ENCODE results near the gene NLGN3.

Gene NLGN3

GRCh38 chrX:71144651-71145050 lies at the start of gene NLGN3:
TSS of gene NLGN3 (plus strand) at chrX:71144841. CDS start at chrX:71147750, 2,909 bp downstream.
- no peaks in the 10 kb centered on the region for H3K9me3 ChIP-seq (ENCODE audit: low read length)
- H3K4me3 ChIP-seq (ENCODE audit: low read depth in 1 of 2, low read length in 2 of 2) = peak within 1 kb of the TSS in 1 of 2 donors; percentile 2
- peaks cover 0 to 23% of the 10 kb centered on the region in 2 donors for H3K27me3 ChIP-seq (ENCODE audit: control insufficient read depth in 1 of 2, insufficient read depth in 2 of 2, low read length in 2 of 2)
- peaks cover 13% of the 10 kb centered on the region for H3K4me1 ChIP-seq (ENCODE audit: insufficient read depth, low read length)
- H3K9ac ChIP-seq (ENCODE audit: low read length) = no peak within 1 kb of the TSS
- H3K27ac ChIP-seq (ENCODE audit: low read depth, low read length) = no peak within 1 kb of the TSS
- H3K36me3 ChIP-seq (ENCODE audit: insufficient read depth, low read length) = peaks cover 3% of the 10 kb centered on the region

- H3K9ac ChIP-seq (ENCODE audit: low read length) = no peak overlapping the region
- no peaks in the 10 kb centered on the region for H3K36me3 ChIP-seq (ENCODE audit: insufficient read depth, low read length)
- peaks cover 0 to 5% of the 10 kb centered on the region in 2 donors for H3K27me3 ChIP-seq (ENCODE audit: control insufficient read depth in 1 of 2, insufficient read depth in 2 of 2, low read length in 2 of 2)
- no peak overlapping the region for H3K27ac ChIP-seq (ENCODE audit: low read depth, low read length)
- peaks cover 12% of the 10 kb centered on the region for H3K4me1 ChIP-seq (ENCODE audit: insufficient read depth, low read length)
- no peaks in the 10 kb centered on the region for H3K9me3 ChIP-seq (ENCODE audit: low read length)
- peak overlapping the region; percentile 33 to 56 for H3K4me3 ChIP-seq (ENCODE audit: low read depth in 1 of 2, low read length in 2 of 2)
These were observed 49.6 kb upstream of the NLGN3 start for GRCh38 chrX:71095033-71095432.

DNA sequence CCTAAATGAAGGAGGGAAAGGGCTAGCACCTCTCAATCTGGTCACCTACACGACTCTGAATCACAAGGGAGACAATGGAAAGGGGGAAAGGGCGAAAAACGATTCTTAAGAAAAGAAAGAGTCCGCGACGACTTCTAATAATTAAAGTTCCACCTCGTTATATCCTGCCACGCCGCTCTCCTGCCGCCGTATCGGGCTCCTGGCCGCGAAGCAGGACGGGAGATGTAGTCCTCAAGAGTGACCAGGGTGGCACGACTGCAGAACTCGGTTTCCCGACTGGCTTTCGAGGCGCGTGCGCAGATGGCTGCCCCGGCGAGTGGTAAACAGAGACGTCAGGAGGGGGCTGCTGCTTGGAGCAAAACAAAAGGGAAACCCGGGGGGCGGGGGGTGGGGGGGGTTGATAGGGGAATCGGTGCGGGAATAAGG lies 49.1 kb upstream of the NLGN3 start, which contains the start of gene FOXO4:
FOXO4 (plus strand) TSS at position 297 of the 426 bp plus-strand sequence. CDS start 678 bp downstream, outside the sequence.
- peak within 1 kb of the TSS; percentile 56 for H3K27ac ChIP-seq (ENCODE audit: low read depth, low read length)
- H3K27me3 ChIP-seq (ENCODE audit: control insufficient read depth in 1 of 2, insufficient read depth in 2 of 2, low read length in 2 of 2) = peaks cover under 1 to 5% of the 10 kb centered on the region in 2 donors
- H3K4me3 ChIP-seq (ENCODE audit: low read depth in 1 of 2, low read length in 2 of 2) = peak within 1 kb of the TSS; percentile 53 to 96
- no peaks in the 10 kb centered on the region for H3K36me3 ChIP-seq (ENCODE audit: insufficient read depth, low read length)
- H3K9ac ChIP-seq (ENCODE audit: low read length) = peak within 1 kb of the TSS; percentile 53
- peaks cover 12% of the 10 kb centered on the region for H3K4me1 ChIP-seq (ENCODE audit: insufficient read depth, low read length)
- no peaks in the 10 kb centered on the region for H3K9me3 ChIP-seq (ENCODE audit: low read length)

- Histone ChIP-seq H3K9me3 (ENCODE audit: low read length) (no peaks in the 10 kb centered on the region), H3K27ac (ENCODE audit: low read depth, low read length) (peak overlapping the region; percentile 56), H3K4me3 (ENCODE audit: low read depth in 1 of 2, low read length in 2 of 2) (peak overlapping the region; percentile 53 to 96), H3K4me1 (ENCODE audit: insufficient read depth, low read length) (peaks cover 12% of the 10 kb centered on the region), H3K36me3 (ENCODE audit: insufficient read depth, low read length) (no peaks in the 10 kb centered on the region), H3K9ac (ENCODE audit: low read length) (peak overlapping the region; percentile 53), H3K27me3 (ENCODE audit: control insufficient read depth in 1 of 2, insufficient read depth in 2 of 2, low read length in 2 of 2) (peaks cover 5 to 7% of the 10 kb centered on the region in 2 donors)
These were observed 48.5 kb upstream of the NLGN3 start for GRCh38 chrX:71095981-71096759.

- Histone ChIP-seq H3K27ac (ENCODE audit: low read depth, low read length) (peak overlapping the region; percentile 56), H3K9ac (ENCODE audit: low read length) (peak overlapping the region; percentile 53), H3K9me3 (ENCODE audit: low read length) (no peaks in the 10 kb centered on the region), H3K27me3 (ENCODE audit: control insufficient read depth in 1 of 2, insufficient read depth in 2 of 2, low read length in 2 of 2) (peaks cover 5 to 7% of the 10 kb centered on the region in 2 donors), H3K4me1 (ENCODE audit: insufficient read depth, low read length) (peaks cover 12% of the 10 kb centered on the region), H3K36me3 (ENCODE audit: insufficient read depth, low read length) (no peaks in the 10 kb centered on the region), H3K4me3 (ENCODE audit: low read depth in 1 of 2, low read length in 2 of 2) (peak overlapping the region; percentile 53 to 96)
These were observed 47.9 kb upstream of the NLGN3 start for GRCh38 chrX:71096760-71097032.

GRCh38 chrX:71098302-71098701 lies 46.3 kb upstream of the NLGN3 start:
- H3K36me3 ChIP-seq (ENCODE audit: insufficient read depth, low read length) = no peaks in the 10 kb centered on the region
- H3K27me3 ChIP-seq (ENCODE audit: control insufficient read depth in 1 of 2, insufficient read depth in 2 of 2, low read length in 2 of 2) = peaks cover 5 to 7% of the 10 kb centered on the region in 2 donors
- H3K9me3 ChIP-seq (ENCODE audit: low read length) = no peaks in the 10 kb centered on the region
- no peak overlapping the region for H3K4me3 ChIP-seq (ENCODE audit: low read depth in 1 of 2, low read length in 2 of 2)
- peaks cover 13% of the 10 kb centered on the region for H3K4me1 ChIP-seq (ENCODE audit: insufficient read depth, low read length)
- no peak overlapping the region for H3K27ac ChIP-seq (ENCODE audit: low read depth, low read length)
- H3K9ac ChIP-seq (ENCODE audit: low read length) = no peak overlapping the region

DNA sequence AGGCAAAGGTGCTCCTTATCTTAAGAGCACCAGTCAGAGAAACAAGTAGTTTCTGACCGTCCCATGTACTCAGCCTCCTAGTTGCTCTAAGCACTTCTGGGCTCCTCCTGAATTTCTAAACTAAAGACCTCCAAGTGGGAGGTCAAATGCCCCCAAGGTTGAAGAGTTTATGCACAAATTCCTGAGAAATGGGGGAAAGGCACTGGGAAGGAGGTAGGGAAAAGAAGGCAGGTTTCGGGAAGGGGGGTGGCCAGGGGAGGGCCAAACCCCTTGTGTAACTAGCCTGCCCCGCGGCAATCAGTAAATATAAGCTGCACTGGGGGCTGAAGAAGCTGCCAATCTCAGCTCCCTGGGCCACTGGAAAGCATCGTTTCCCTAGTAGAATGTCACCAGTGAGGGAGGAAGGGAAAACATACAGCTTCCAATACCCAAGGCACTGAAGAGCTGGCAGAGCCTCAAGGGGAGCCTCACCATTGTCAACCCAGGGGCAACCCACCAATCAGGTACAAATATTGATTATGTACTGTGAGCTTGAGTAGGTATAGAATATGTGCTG lies 45.6 kb upstream of the NLGN3 start:
- H3K4me1 ChIP-seq (ENCODE audit: insufficient read depth, low read length) = peaks cover 20% of the 10 kb centered on the region
- no peak overlapping the region for H3K27ac ChIP-seq (ENCODE audit: low read depth, low read length)
- no peak overlapping the region for H3K4me3 ChIP-seq (ENCODE audit: low read depth in 1 of 2, low read length in 2 of 2)
- no peak overlapping the region for H3K9ac ChIP-seq (ENCODE audit: low read length)
- no peaks in the 10 kb centered on the region for H3K36me3 ChIP-seq (ENCODE audit: insufficient read depth, low read length)
- H3K27me3 ChIP-seq (ENCODE audit: control insufficient read depth in 1 of 2, insufficient read depth in 2 of 2, low read length in 2 of 2) = peaks cover 5 to 7% of the 10 kb centered on the region in 2 donors
- no peaks in the 10 kb centered on the region for H3K9me3 ChIP-seq (ENCODE audit: low read length)

DNA sequence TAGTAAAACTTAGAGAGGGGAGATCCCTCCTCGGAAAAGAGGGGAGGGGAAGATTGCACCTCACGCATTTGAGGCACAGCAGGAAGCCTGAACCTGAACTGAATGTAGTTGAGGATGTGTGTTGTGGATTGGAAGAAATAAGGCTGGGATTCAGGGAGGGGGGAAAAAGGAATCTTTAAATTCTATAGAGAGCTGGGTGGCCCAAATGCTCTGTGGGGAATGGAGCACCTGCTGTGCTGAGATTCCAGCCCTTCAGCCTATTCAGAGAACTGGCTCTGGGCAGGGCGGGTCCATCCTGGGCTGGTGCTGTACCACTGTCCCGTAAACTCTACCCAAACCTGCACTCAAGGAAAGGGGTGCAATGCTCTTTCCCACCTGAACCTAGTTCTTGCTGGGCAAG lies 44.9 kb upstream of the NLGN3 start:
- H3K4me3 ChIP-seq (ENCODE audit: low read depth in 1 of 2, low read length in 2 of 2) = no peak overlapping the region
- no peak overlapping the region for H3K9ac ChIP-seq (ENCODE audit: low read length)
- H3K27ac ChIP-seq (ENCODE audit: low read depth, low read length) = no peak overlapping the region
- H3K9me3 ChIP-seq (ENCODE audit: low read length) = no peaks in the 10 kb centered on the region
- H3K27me3 ChIP-seq (ENCODE audit: control insufficient read depth in 1 of 2, insufficient read depth in 2 of 2, low read length in 2 of 2) = peaks cover 5 to 7% of the 10 kb centered on the region in 2 donors
- no peaks in the 10 kb centered on the region for H3K36me3 ChIP-seq (ENCODE audit: insufficient read depth, low read length)
- H3K4me1 ChIP-seq (ENCODE audit: insufficient read depth, low read length) = peaks cover 22% of the 10 kb centered on the region

DNA sequence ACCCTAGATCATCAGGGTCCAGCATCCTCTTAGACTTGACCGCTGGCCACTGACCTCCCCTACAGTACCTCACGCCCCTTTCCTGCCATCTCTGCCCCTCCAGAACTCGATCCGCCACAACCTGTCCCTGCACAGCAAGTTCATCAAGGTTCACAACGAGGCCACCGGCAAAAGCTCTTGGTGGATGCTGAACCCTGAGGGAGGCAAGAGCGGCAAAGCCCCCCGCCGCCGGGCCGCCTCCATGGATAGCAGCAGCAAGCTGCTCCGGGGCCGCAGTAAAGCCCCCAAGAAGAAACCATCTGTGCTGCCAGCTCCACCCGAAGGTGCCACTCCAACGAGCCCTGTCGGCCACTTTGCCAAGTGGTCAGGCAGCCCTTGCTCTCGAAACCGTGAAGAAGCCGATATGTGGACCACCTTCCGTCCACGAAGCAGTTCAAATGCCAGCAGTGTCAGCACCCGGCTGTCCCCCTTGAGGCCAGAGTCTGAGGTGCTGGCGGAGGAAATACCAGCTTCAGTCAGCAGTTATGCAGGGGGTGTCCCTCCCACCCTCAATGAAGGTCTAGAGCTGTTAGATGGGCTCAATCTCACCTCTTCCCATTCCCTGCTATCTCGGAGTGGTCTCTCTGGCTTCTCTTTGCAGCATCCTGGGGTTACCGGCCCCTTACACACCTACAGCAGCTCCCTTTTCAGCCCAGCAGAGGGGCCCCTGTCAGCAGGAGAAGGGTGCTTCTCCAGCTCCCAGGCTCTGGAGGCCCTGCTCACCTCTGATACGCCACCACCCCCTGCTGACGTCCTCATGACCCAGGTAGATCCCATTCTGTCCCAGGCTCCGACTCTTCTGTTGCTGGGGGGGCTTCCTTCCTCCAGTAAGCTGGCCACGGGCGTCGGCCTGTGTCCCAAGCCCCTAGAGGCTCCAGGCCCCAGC lies 43.8 kb upstream of the NLGN3 start:
- Histone ChIP-seq H3K36me3 (ENCODE audit: insufficient read depth, low read length) (no peaks in the 10 kb centered on the region), H3K4me3 (ENCODE audit: low read depth in 1 of 2, low read length in 2 of 2) (no peak overlapping the region), H3K4me1 (ENCODE audit: insufficient read depth, low read length) (peaks cover 22% of the 10 kb centered on the region), H3K9me3 (ENCODE audit: low read length) (no peaks in the 10 kb centered on the region), H3K9ac (ENCODE audit: low read length) (no peak overlapping the region), H3K27me3 (ENCODE audit: control insufficient read depth in 1 of 2, insufficient read depth in 2 of 2, low read length in 2 of 2) (peaks cover 5 to 7% of the 10 kb centered on the region in 2 donors), H3K27ac (ENCODE audit: low read depth, low read length) (no peak overlapping the region)

DNA sequence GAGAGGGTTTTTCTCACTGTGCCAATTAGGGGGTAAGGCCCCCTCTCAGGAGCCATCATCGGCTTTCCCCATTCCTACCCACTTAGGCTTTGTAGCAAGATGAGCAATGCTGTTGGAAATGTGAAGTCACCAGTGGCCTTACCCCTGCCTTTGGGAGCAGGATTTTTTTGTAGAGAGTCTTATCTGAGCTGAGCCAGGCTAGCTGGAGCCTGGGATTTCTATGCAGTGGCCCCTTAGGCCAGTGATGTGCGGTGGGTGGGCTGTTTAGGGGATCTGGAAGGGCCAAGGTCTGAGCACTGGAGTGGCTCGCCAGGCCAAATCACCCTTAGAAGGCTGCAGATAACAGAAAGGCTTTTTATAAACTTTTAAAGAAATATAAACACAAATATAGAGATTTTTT lies 42.3 kb upstream of the NLGN3 start:
- no peak overlapping the region for H3K4me3 ChIP-seq (ENCODE audit: low read depth in 1 of 2, low read length in 2 of 2)
- no peak overlapping the region for H3K9ac ChIP-seq (ENCODE audit: low read length)
- no peaks in the 10 kb centered on the region for H3K36me3 ChIP-seq (ENCODE audit: insufficient read depth, low read length)
- peaks cover 22% of the 10 kb centered on the region for H3K4me1 ChIP-seq (ENCODE audit: insufficient read depth, low read length)
- H3K27ac ChIP-seq (ENCODE audit: low read depth, low read length) = no peak overlapping the region
- peaks cover 5 to 7% of the 10 kb centered on the region in 2 donors for H3K27me3 ChIP-seq (ENCODE audit: control insufficient read depth in 1 of 2, insufficient read depth in 2 of 2, low read length in 2 of 2)
- H3K9me3 ChIP-seq (ENCODE audit: low read length) = no peaks in the 10 kb centered on the region
